Endothelial cell of umbilical vein (primary cell): ENCODE measurements around the gene DBF4B. TPM values are rescaled to one million over a fixed set of nuclear protein-coding genes. Genes with fewer than 3 reads are reported as not detected.

ENCODE experiments used
- BruUV-seq: library from RNA; stranded (reverse); fragments of 400-500 nt; replicated peaks from 2 replicates; lab custom pipeline; 2021; lab: Mats Ljungman, UMichigan
- CTCF ChIA-PET: fragments of 300-600, 350-600 bp; sonication (Branson Sonifier 250); formaldehyde crosslinking; loops from one replicate; lab custom pipeline; 2021; ENCODE audit warnings: antibody characterized with exemption, inconsistent platforms; lab: Charles Lee
- POLR2A ChIA-PET: fragments of 300-600, 350-600 bp; sonication (Branson Sonifier 250); formaldehyde crosslinking; loops from one replicate; lab custom pipeline; 2021; ENCODE audit warnings: antibody characterized with exemption, inconsistent platforms; lab: Charles Lee
- DNase-seq: peaks from one replicate; pipeline ENCODE4 v3.0.0-alpha.2; 2011; ENCODE audit warnings: low read depth, low spot score
- FAIRE-seq: peaks from 2 replicates; lab custom pipeline; 2011; peaks lifted over from hg19 to GRCh38; lab: Jason Lieb, UNC
- H2AFZ ChIP-seq: 2 replicates; pipeline ENCODE4 v1.6.0; 2012; ENCODE audit warnings: low read depth, low read length, control low read depth, inconsistent platforms
- H3K27ac ChIP-seq: 2 replicates; pipeline ENCODE4 v1.5.1; 2011; ENCODE audit warnings: low read depth, mild to moderate bottlenecking, control low read depth, low read length, moderate library complexity; ENCODE audit not compliant: insufficient read depth
- H3K27me3 ChIP-seq, 2 experiments: 2 replicates each; pipeline versions ENCODE4 v1.6.0 to v1.6.1; 2011; ENCODE audit warnings: low read length in 2 of 2, mixed read lengths in 1 of 2; ENCODE audit not compliant: control insufficient read depth in 2 of 2, insufficient read depth in 2 of 2
- H3K36me3 ChIP-seq, 2 experiments: 2 replicates in 1 of 2; 3 replicates in 1 of 2; pipeline ENCODE4 v1.5.1; 2011; ENCODE audit warnings: low read length in 2 of 2, mild to moderate bottlenecking in 1 of 2, moderate library complexity in 1 of 2; ENCODE audit not compliant: control insufficient read depth in 2 of 2, insufficient read depth in 2 of 2; ENCODE audit errors: extremely low read depth in 1 of 2
- H3K4me1 ChIP-seq: 3 replicates; pipeline ENCODE4 v1.5.1; 2011; ENCODE audit warnings: mild to moderate bottlenecking, low read length; ENCODE audit not compliant: control insufficient read depth, insufficient read depth; ENCODE audit errors: extremely low read depth
- H3K4me2 ChIP-seq: 2 replicates; pipeline ENCODE4 v1.6.1; 2011; ENCODE audit warnings: low read length, control low read depth, mixed read lengths; ENCODE audit not compliant: insufficient read depth
- H3K4me3 ChIP-seq, 3 experiments: fragments of 200-600 bp in 1 of 3; sonication (generic), shearing (Covaris generic) in 1 of 3; replicated peaks in 1 of 3; 2 replicates each; pipeline ENCODE4 v1.5.1; 2011 to 2016; ENCODE audit warnings: control low read depth in 3 of 3, low read length in 3 of 3, mild to moderate bottlenecking in 2 of 3, inconsistent platforms in 1 of 3, low read depth in 1 of 3, moderate library complexity in 1 of 3; ENCODE audit not compliant: insufficient read depth in 1 of 3
- H3K79me2 ChIP-seq: 2 replicates; pipeline ENCODE4 v1.6.0; 2012; ENCODE audit warnings: low read length, inconsistent platforms; ENCODE audit not compliant: control insufficient read depth, insufficient read depth
- H3K9ac ChIP-seq: replicated peaks from 2 replicates; pipeline ENCODE3; 2011; ENCODE audit warnings: low read length, control low read depth; ENCODE audit not compliant: insufficient read depth; ENCODE audit errors: extremely low read depth
- H3K9me1 ChIP-seq: replicated peaks from 3 replicates; pipeline ENCODE4 v1.6.0; 2011; ENCODE audit warnings: mild to moderate bottlenecking, low read length; ENCODE audit not compliant: control insufficient read depth, insufficient read depth; ENCODE audit errors: extremely low read depth
- H3K9me3 ChIP-seq: replicated peaks from 2 replicates; pipeline ENCODE4 v1.5.1; 2012; ENCODE audit warnings: low read length, inconsistent platforms; ENCODE audit not compliant: control insufficient read depth, insufficient read depth
- H4K20me1 ChIP-seq: replicated peaks from 2 replicates; pipeline ENCODE3; 2011; ENCODE audit warnings: mild to moderate bottlenecking, low read length; ENCODE audit not compliant: control insufficient read depth, insufficient read depth; ENCODE audit errors: extremely low read depth
- CTCF ChIP-seq, 2 donors: IDR thresholded peaks; 1 replicate in 1 of 2; 2 replicates in 1 of 2; pipeline ENCODE4 v1.5.1; 2011; ENCODE audit warnings: low read length in 2 of 2, mild to moderate bottlenecking in 2 of 2, moderate library complexity in 2 of 2, control low read depth in 1 of 2, inconsistent platforms in 1 of 2, low read depth in 1 of 2; ENCODE audit not compliant: insufficient read depth in 1 of 2; ENCODE audit errors: extremely low read depth in 1 of 2
- EZH2 ChIP-seq: IDR thresholded peaks from 2 replicates; pipeline ENCODE4 v1.6.1; 2012; ENCODE audit warnings: borderline replicate concordance, low read depth, mild to moderate bottlenecking, moderate library complexity, low read length, inconsistent platforms; ENCODE audit not compliant: severe bottlenecking
- FOS ChIP-seq: IDR thresholded peaks from 2 replicates; pipeline ENCODE4 v1.6.1; 2011; ENCODE audit warnings: mild to moderate bottlenecking, low read length, moderate library complexity, borderline replicate concordance; ENCODE audit not compliant: insufficient read depth
- GATA2 ChIP-seq: IDR thresholded peaks from 2 replicates; pipeline ENCODE4 v1.7.0; 2011; ENCODE audit warnings: low read depth, mild to moderate bottlenecking, moderate library complexity, mixed read lengths, low read length; ENCODE audit not compliant: insufficient read length, insufficient read depth
- JUN ChIP-seq: IDR thresholded peaks from 2 replicates; pipeline ENCODE4 v1.6.1; 2011; ENCODE audit warnings: borderline replicate concordance, low read depth; ENCODE audit not compliant: insufficient read length, insufficient read depth
- MAX ChIP-seq: IDR thresholded peaks from 2 replicates; pipeline ENCODE4 v1.6.1; 2011; ENCODE audit not compliant: insufficient read depth, insufficient read length
- MYC ChIP-seq: IDR thresholded peaks from one replicate; pipeline ENCODE4 v1.6.1; 2011; ENCODE audit warnings: mild to moderate bottlenecking, low read depth, low read length
- POLR2A ChIP-seq: IDR thresholded peaks from 2 replicates; pipeline ENCODE4 v1.6.1; 2012; ENCODE audit warnings: low read depth, mild to moderate bottlenecking, control low read depth, low read length
- POLR2AphosphoS5 ChIP-seq: IDR thresholded peaks from 2 replicates; pipeline ENCODE4 v1.6.1; 2012; ENCODE audit warnings: low read depth, mild to moderate bottlenecking, control low read depth, low read length, moderate library complexity; ENCODE audit not compliant: insufficient read depth
- dilution Hi-C: fragments of 300-500 bp; cut with MboI; formaldehyde crosslinking; loops from one replicate; pipeline ENCODE4 v1.15.0; 2019; ENCODE audit warnings: low sequenced_read_pairs; ENCODE audit not compliant: extremely low pct_ligation_motif_present
- intact Hi-C: fragments of 100-400 bp; cut with micrococcal nuclease; formaldehyde crosslinking; loops from one replicate; pipeline ENCODE4 v1.10.0; 2022
- polyA plus RNA-seq, 4 experiments: library from polyadenylated mRNA; depleted of rRNA in 3 of 4; stranded (reverse) in 3 of 4; unstranded in 1 of 4; fragments of >200 nt; gene quantifications; 2 replicates each; pipeline versions ENCODE4 v1.2.1 to v1.2.3, GENCODE V29; 2011 to 2012; ENCODE audit warnings: missing spikeins in 1 of 4
- total RNA-seq: library from RNA; stranded (reverse); gene quantifications from 2 replicates; pipeline ENCODE4 v1.2.3, GENCODE V29; 2021

DBF4B gene
- total and polyA plus RNA-seq, 2 donors (not counting 3 experiments of a cell fraction or from before 2014, with no cell fraction given), result 12.5 to 26.2 TPM

- TF ChIP-seq MAX (no peak), GATA2 (no peak), POLR2AphosphoS5 (no peak), CTCF (IDR thresholded peaks at IDR 0.05; ENCODE audit: extremely low read depth in 1 of 2, insufficient read depth in 1 of 2, low read depth in 1 of 2, low read length in 2 of 2) (no peak), MYC (no peak), FOS (no peak), EZH2 (no peak), JUN (no peak), POLR2A (no peak)
- intact Hi-C loops (no loop called here), dilution Hi-C loops (no loop called here)
- H4K20me1 ChIP-seq, result no peaks in the 10 kb centered on the region
- ChIA-PET CTCF (interaction anchor here (1.5 to 15.3 kb wide), 9 partner anchors 11 to 241 kb away, joined by 5 to 368 read pairs (median 31); partner anchors contain the start of gene GJC1), POLR2A (interaction anchor here (0.9 kb wide), 1 partner anchor 90 kb away, joined by 3 read pairs; no protein-coding TSS in a partner anchor)
- no peak overlapping the region for H3K4me3 ChIP-seq
- H2AFZ ChIP-seq, result no peak overlapping the region
- no peaks in the 10 kb centered on the region for H3K79me2 ChIP-seq
- FAIRE-seq (no peak), DNase-seq (no peak)
- no peak overlapping the region for H3K9ac ChIP-seq
- no peaks in the 10 kb centered on the region for H3K9me1 ChIP-seq
- H3K4me2 ChIP-seq, result no peak overlapping the region
- no TSS peak for BruUV-seq
- no peaks in the 10 kb centered on the region for H3K4me1 ChIP-seq
- H3K36me3 ChIP-seq, result no peaks in the 10 kb centered on the region
- H3K9me3 ChIP-seq, result no peaks in the 10 kb centered on the region
- H3K27me3 ChIP-seq, result no peaks in the 10 kb centered on the region
- no peak overlapping the region for H3K27ac ChIP-seq
Measured at GRCh38 chr17:44780845-44781480, 72.5 kb downstream of the DBF4B start.
